Breast epithelium (tissue), 4 donors: ENCODE data around the gene ARHGEF26. TPM values are rescaled to one million over a fixed set of nuclear protein-coding genes. Genes with fewer than 3 reads are reported as not detected.

ENCODE experiments used
- DNase-seq, 2 donors: peaks; one replicate each; pipeline ENCODE4 v3.0.0-alpha.2; 2019; ENCODE audit warnings: low spot score in 2 of 2
- H3K27ac ChIP-seq, 2 donors: fragments of 200-600 bp; sonication (generic) in 1 of 2; one replicate each; pipeline ENCODE4 v1.5.1; 2016 to 2019; ENCODE audit warnings: mild to moderate bottlenecking in 1 of 2
- H3K27me3 ChIP-seq, 2 donors: fragments of 200-600 bp; sonication (generic) in 1 of 2; one replicate each; pipeline versions ENCODE4 v1.5.1 to v1.6.0; 2017 to 2019; ENCODE audit warnings: control low read depth in 1 of 2, mild to moderate bottlenecking in 1 of 2
- H3K36me3 ChIP-seq: fragments of 200-600 bp; one replicate; pipeline ENCODE4 v1.5.1; 2019
- H3K4me1 ChIP-seq, 2 donors: fragments of 200-600 bp; sonication (generic); one replicate each; pipeline ENCODE4 v1.5.1; 2016 to 2019; ENCODE audit warnings: control low read depth in 1 of 2
- H3K4me3 ChIP-seq, 3 donors: fragments of 200-600 bp; sonication (generic); 1 replicate in 2 of 3; 2 replicates in 1 of 3; pipeline ENCODE4 v1.5.1; 2016 to 2019; ENCODE audit warnings: mild to moderate bottlenecking in 3 of 3, moderate library complexity in 2 of 3
- H3K9me3 ChIP-seq, 2 donors: fragments of 200-600 bp; sonication (generic) in 1 of 2; one replicate each; pipeline ENCODE4 v1.5.1; 2016 to 2019; ENCODE audit warnings: control low read depth in 1 of 2
- CTCF ChIP-seq, 3 donors: fragments of 450-650 bp; IDR thresholded peaks; one replicate each; pipeline ENCODE4 v1.5.1; 2016 to 2017; ENCODE audit warnings: antibody characterized with exemption in 3 of 3, mild to moderate bottlenecking in 3 of 3, moderate library complexity in 3 of 3
- POLR2A ChIP-seq: fragments of 450-650 bp; IDR thresholded peaks from one replicate; pipeline ENCODE4 v1.6.1; 2016; ENCODE audit warnings: antibody characterized with exemption, mild to moderate bottlenecking, moderate library complexity
- POLR2AphosphoS5 ChIP-seq, 3 donors: sonication (generic); formaldehyde crosslinking; IDR thresholded peaks; one replicate each; pipeline ENCODE4 v1.6.1; 2017; ENCODE audit warnings: antibody characterized with exemption in 3 of 3
- intact Hi-C: fragments of 100-400 bp; cut with DNase I; formaldehyde crosslinking; loops from one replicate; pipeline ENCODE4 v1.15.1; 2023; ENCODE audit warnings: low total_unique reads
- total RNA-seq, 3 donors: library from RNA; depleted of rRNA; stranded (reverse); fragments of >200 nt; gene quantifications; one replicate each; pipeline ENCODE4 v1.1.0, GENCODE V29; 2016

The ARHGEF26 gene
- total RNA-seq, 3 donors from 2014 or later, result 16.7 to 20.2 (median 19.8) TPM

- no peaks in the 10 kb centered on the region for H3K36me3 ChIP-seq
- no peak for TF ChIP-seq POLR2A
- no peak for TF ChIP-seq POLR2AphosphoS5 (IDR thresholded peaks at IDR 0.05)
- no peak for TF ChIP-seq CTCF (IDR thresholded peaks at IDR 0.05)
- H3K4me3 ChIP-seq, result no peak overlapping the region
- H3K9me3 ChIP-seq, result no peaks in the 10 kb centered on the region
- H3K4me1 ChIP-seq, result no peaks in the 10 kb centered on the region
- no peak overlapping the region for H3K27ac ChIP-seq
- no peaks in the 10 kb centered on the region for H3K27me3 ChIP-seq
- intact Hi-C loops, result no loop called here
- no peak for DNase-seq
Measured at GRCh38 chr3:154251610-154252009, 130.4 kb downstream of the ARHGEF26 start.

- no peaks in the 10 kb centered on the region for H3K27me3 ChIP-seq
- no peaks in the 10 kb centered on the region for H3K4me1 ChIP-seq
- DNase-seq, result peak; percentile 82 to 92
- intact Hi-C loops, result no loop called here
- H3K9me3 ChIP-seq, result no peaks in the 10 kb centered on the region
- TF ChIP-seq POLR2AphosphoS5 (IDR thresholded peaks at IDR 0.05) (peak in 1 of 3 donors; percentile 54), CTCF (IDR thresholded peaks at IDR 0.05) (peak; percentile 80 to 96 (median 93)), POLR2A (no peak)
- no peaks in the 10 kb centered on the region for H3K36me3 ChIP-seq
- peak overlapping the region in 1 of 3 donors; percentile 42 for H3K4me3 ChIP-seq
- H3K27ac ChIP-seq, result no peak overlapping the region
Measured at GRCh38 chr3:154252759-154253638, 131.8 kb downstream of the ARHGEF26 start.

- intact Hi-C loops, result no loop called here
Measured at GRCh38 chr3:154254527-154254926, 133.3 kb downstream of the ARHGEF26 start.

GRCh38 chr3:154273381-154273780 is 152.2 kb downstream of the ARHGEF26 start:
- no peaks in the 10 kb centered on the region for H3K36me3 ChIP-seq
- intact Hi-C loops, result no loop called here
- no peak for DNase-seq
- TF ChIP-seq CTCF (IDR thresholded peaks at IDR 0.05) (no peak), POLR2A (no peak), POLR2AphosphoS5 (IDR thresholded peaks at IDR 0.05) (no peak)
- H3K4me1 ChIP-seq, result no peaks in the 10 kb centered on the region
- H3K4me3 ChIP-seq, result no peak overlapping the region
- no peak overlapping the region for H3K27ac ChIP-seq
- no peaks in the 10 kb centered on the region for H3K9me3 ChIP-seq
- no peaks in the 10 kb centered on the region for H3K27me3 ChIP-seq

More at GRCh38 chr3:154254527-154254926, 133.3 kb downstream of the ARHGEF26 start:
- H3K4me1 ChIP-seq, result no peaks in the 10 kb centered on the region
- H3K36me3 ChIP-seq, result no peaks in the 10 kb centered on the region
- DNase-seq, result no peak
- H3K27ac ChIP-seq, result no peak overlapping the region
- TF ChIP-seq POLR2A (no peak), POLR2AphosphoS5 (IDR thresholded peaks at IDR 0.05) (no peak), CTCF (IDR thresholded peaks at IDR 0.05) (no peak)
- no peaks in the 10 kb centered on the region for H3K9me3 ChIP-seq
- no peaks in the 10 kb centered on the region for H3K27me3 ChIP-seq
- H3K4me3 ChIP-seq, result no peak overlapping the region

GRCh38 chr3:154274348-154274747 is 153.2 kb downstream of the ARHGEF26 start:
- Histone ChIP-seq H3K4me1 (no peaks in the 10 kb centered on the region), H3K9me3 (no peaks in the 10 kb centered on the region), H3K4me3 (no peak overlapping the region), H3K27me3 (no peaks in the 10 kb centered on the region), H3K36me3 (peaks cover 4% of the 10 kb centered on the region), H3K27ac (no peak overlapping the region)
- TF ChIP-seq POLR2AphosphoS5 (IDR thresholded peaks at IDR 0.05) (no peak), CTCF (IDR thresholded peaks at IDR 0.05) (no peak), POLR2A (no peak)
- intact Hi-C loops, result no loop called here
- DNase-seq, result no peak
